BE2C (cell line): ENCODE data around the gene PRKG1.
"Not testable (repeated sequence)": the region's sequence is repeated elsewhere in the genome, so short reads cannot be mapped to it uniquely, and the experiment has no call there.

Source experiments
- DNase-seq: peaks from one replicate; pipeline ENCODE4 v3.0.0-alpha.2; 2020
- H3K27me3 ChIP-seq: fragments of 250-450 bp; sonication (Bioruptor Pico); 2 replicates; pipeline ENCODE4 v1.5.1; 2020; ENCODE audit warnings: mild to moderate bottlenecking
- H3K36me3 ChIP-seq: fragments of 250-450 bp; sonication (Bioruptor Pico); 2 replicates; pipeline ENCODE4 v1.5.1; 2020; ENCODE audit warnings: mild to moderate bottlenecking
- H3K4me1 ChIP-seq: fragments of 250-450 bp; sonication (Bioruptor Pico); 2 replicates; pipeline ENCODE4 v1.5.1; 2020
- H3K4me3 ChIP-seq: 2 replicates; pipeline ENCODE4 v1.5.1; 2011; ENCODE audit warnings: low read depth, low read length
- H3K9me3 ChIP-seq: fragments of 250-450 bp; sonication (Bioruptor Pico); 2 replicates; pipeline ENCODE4 v1.5.1; 2020
- CTCF ChIP-seq: IDR thresholded peaks from 2 replicates; pipeline ENCODE4 v1.5.1; 2012; ENCODE audit warnings: mild to moderate bottlenecking, low read depth, low read length

Gene PRKG1

GRCh38 chr10:52194716-52195115 is 1120.4 kb downstream of the PRKG1 start:
- DNase-seq = no peak
- no peak overlapping the region for H3K4me3 ChIP-seq
- H3K9me3 ChIP-seq = no peaks in the 10 kb centered on the region
- H3K36me3 ChIP-seq = no peaks in the 10 kb centered on the region
- no peaks in the 10 kb centered on the region for H3K27me3 ChIP-seq
- H3K4me1 ChIP-seq = no peaks in the 10 kb centered on the region
- no peak for TF ChIP-seq CTCF

GRCh38 chr10:52197098-52197497 is 1122.8 kb downstream of the PRKG1 start:
- no peak for TF ChIP-seq CTCF
- Histone ChIP-seq H3K4me1 (no peaks in the 10 kb centered on the region), H3K36me3 (no peaks in the 10 kb centered on the region), H3K27me3 (no peaks in the 10 kb centered on the region), H3K4me3 (no peak overlapping the region), H3K9me3 (no peaks in the 10 kb centered on the region)
- DNase-seq = no peak

GRCh38 chr10:52198540-52198939 is 1124.3 kb downstream of the PRKG1 start:
- no peak overlapping the region for H3K4me3 ChIP-seq
- H3K4me1 ChIP-seq = no peaks in the 10 kb centered on the region
- DNase-seq = no peak
- H3K27me3 ChIP-seq = no peaks in the 10 kb centered on the region
- no peaks in the 10 kb centered on the region for H3K36me3 ChIP-seq
- no peak for TF ChIP-seq CTCF
- no peaks in the 10 kb centered on the region for H3K9me3 ChIP-seq

GRCh38 chr10:52204906-52205305 is 1130.6 kb downstream of the PRKG1 start:
- not testable (repeated sequence) for H3K4me3 ChIP-seq, DNase-seq, H3K27me3 ChIP-seq, H3K4me1 ChIP-seq, H3K9me3 ChIP-seq, H3K36me3 ChIP-seq

- H3K4me1 ChIP-seq = no peaks in the 10 kb centered on the region
- H3K9me3 ChIP-seq = no peaks in the 10 kb centered on the region
- no peaks in the 10 kb centered on the region for H3K36me3 ChIP-seq
- no peak for DNase-seq
- no peak for TF ChIP-seq CTCF
- no peak overlapping the region for H3K4me3 ChIP-seq
- H3K27me3 ChIP-seq = no peaks in the 10 kb centered on the region
Measured at GRCh38 chr10:52208365-52208764, 1134.1 kb downstream of the PRKG1 start.

- H3K36me3 ChIP-seq = no peaks in the 10 kb centered on the region
- H3K9me3 ChIP-seq = no peaks in the 10 kb centered on the region
- DNase-seq = no peak
- H3K27me3 ChIP-seq = no peaks in the 10 kb centered on the region
- no peak for TF ChIP-seq CTCF
- no peaks in the 10 kb centered on the region for H3K4me1 ChIP-seq
- H3K4me3 ChIP-seq = no peak overlapping the region
Measured at GRCh38 chr10:52210161-52210560, 1135.9 kb downstream of the PRKG1 start.

- TF ChIP-seq CTCF = no peak
- DNase-seq = no peak
- no peaks in the 10 kb centered on the region for H3K4me1 ChIP-seq
- no peaks in the 10 kb centered on the region for H3K36me3 ChIP-seq
- H3K9me3 ChIP-seq = no peaks in the 10 kb centered on the region
- H3K4me3 ChIP-seq = no peak overlapping the region
- H3K27me3 ChIP-seq = no peaks in the 10 kb centered on the region
Measured at GRCh38 chr10:52212062-52212461, 1137.8 kb downstream of the PRKG1 start.
